NCI-H2081 treated with DMSO at 0.1 percent for 48 hours (cell line): ENCODE measurements around the gene TBATA.

Source experiments
- DNase-seq: peaks from one replicate; lab custom pipeline; 2025; lab: John Stamatoyannopoulos, UW

Gene TBATA

DNA sequence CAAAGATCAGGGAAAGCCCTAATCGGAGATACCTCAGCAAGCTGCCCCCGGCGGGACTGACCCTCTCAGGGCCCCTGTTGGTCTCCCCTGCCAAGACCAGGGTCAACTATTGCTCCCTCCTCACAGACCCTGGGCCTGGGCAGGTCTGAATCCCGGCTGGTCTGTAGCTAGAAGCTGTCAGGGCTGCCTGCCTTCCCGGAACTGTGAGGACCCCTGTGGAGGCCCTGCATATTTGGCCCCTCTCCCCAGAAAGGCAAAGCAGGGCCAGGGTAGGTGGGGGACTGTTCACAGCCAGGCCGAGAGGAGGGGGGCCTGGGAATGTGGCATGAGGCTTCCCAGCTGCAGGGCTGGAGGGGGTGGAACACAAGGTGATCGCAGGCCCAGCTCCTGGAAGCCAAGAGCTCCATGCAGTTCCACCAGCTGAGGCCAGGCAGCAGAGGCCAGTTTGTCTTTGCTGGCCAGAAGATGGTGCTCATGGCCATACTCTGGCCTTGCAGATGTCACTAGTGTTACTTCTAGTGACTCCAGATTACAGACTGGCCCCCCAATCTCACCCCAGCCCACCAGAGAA lies 24.1 kb downstream of the TBATA start:
- no peak for DNase-seq

DNA sequence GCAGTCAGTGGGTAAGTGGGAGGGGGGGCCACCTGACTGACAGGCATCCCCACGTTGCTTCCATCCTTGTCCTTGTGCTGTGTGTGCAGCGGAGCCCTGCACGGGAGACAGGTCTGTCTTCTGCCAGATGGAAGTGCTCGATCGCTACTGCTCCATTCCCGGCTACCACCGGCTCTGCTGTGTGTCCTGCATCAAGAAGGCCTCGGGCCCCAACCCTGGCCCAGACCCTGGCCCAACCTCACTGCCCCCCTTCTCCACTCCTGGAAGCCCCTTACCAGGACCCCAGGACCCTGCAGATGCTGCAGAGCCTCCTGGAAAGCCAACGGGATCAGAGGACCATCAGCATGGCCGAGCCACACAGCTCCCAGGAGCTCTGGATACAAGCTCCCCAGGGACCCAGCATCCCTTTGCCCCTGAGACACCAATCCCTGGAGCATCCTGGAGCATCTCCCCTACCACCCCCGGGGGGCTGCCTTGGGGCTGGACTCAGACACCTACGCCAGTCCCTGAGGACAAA lies 24.8 kb downstream of the TBATA start:
- DNase-seq, result no peak

- no peak for DNase-seq
Measured at GRCh38 chr10:70759781-70760180, 25.4 kb downstream of the TBATA start.

DNA sequence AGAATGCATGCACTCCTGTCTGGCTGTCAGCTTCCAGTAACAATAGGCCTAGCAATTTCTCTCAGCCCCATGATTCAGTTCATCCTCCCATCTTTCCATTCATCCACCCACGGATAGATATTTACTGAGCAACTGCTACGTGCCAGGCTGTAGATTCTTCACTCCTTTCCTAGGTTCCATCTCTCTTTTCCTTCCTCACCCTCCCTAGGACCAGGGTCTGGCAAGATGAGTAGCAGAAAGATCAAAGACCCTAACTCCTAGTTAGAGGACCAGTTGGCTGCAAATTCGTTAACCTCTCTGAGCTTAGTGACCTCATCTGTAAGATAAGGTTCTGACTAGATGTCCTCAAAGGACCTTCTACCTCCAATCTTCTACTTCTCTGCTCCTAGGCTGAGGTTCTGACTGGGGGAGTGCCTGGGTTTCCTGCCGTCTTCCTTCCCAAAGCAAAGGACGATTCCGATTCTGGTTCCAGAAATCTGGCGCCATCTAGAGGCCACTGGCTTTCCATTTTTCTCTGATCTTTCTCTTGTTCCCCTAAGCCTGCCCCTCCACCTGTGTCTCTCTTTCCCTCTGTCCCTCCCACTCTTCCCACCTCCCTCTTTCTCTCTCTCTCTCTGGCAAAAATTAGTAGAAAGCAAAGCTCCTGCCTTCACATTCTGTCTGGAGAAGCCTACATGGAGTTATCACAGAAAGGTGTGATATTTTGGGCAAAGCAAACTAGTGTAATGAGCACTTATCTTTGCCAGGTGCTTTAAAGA lies 26.2 kb downstream of the TBATA start:
- DNase-seq, result no peak

- no peak for DNase-seq
Measured at GRCh38 chr10:70757856-70758255, 27.3 kb downstream of the TBATA start.

DNA sequence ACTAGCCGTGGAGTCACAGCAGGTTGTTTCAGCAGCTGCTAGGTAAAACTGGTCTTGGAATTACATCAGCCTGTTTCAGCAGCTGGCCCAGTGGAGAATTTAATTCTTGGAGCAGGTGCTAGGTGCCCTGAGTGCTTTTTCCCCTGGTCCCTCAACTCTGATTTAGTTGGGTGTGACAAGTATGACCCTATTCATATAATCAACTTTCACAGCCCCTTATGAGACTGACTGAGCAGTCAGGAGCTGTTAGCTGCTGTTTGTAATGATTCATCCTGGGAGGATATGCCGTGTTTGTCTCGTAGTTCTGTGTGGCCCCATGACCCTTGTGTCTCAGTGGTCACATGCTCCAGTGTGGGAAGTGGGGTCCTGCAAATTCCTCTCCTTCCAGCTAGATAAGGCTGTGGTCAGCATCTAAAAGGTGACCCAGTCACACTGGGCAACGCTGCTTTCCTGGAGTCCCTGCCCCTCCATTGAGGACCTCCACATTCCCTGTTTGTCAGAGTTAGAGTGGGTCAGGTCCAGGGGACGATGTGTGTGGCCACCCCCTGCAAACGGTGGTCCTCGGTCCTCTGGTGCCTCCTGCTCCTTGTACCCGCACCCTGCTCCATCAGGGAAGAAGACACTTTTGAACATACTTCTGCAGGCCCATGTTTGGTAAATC lies 28.3 kb downstream of the TBATA start:
- no peak for DNase-seq

- no peak for DNase-seq
Measured at GRCh38 chr10:70753841-70754621, 31.1 kb downstream of the TBATA start.

DNA sequence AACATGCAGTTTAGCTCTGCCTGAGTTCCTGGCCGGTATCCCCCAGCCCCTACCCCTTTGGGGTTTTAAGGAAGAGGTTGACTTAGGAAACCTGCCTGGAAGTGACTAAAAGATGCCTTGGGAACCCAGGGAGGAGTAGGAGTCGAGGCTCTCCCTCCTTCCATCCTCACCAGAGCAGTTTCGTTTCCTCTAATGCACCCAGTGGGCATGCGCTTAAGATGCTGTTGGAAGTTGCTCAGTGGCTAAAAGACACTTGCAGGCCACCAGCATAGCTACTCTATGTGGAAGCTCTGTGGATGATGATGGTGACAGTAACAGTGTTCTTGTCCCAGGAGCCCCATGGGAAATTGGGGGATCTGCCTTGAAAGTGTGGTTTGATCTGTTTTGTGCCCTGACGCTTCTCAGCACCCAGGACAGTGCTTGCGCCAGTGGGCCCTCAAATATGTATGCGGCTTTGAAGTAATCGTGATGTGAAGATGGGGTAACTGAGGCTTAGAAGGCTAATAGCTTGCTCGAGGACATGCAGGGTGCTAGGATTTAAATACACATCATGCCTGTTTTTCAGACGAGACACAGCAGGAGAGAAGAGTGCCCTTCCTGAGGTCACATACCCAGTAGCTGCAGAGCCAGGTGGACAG lies 32.0 kb downstream of the TBATA start:
- no peak for DNase-seq

GRCh38 chr10:70752571-70752970 lies 32.6 kb downstream of the TBATA start:
- no peak for DNase-seq

- DNase-seq, result no peak
Measured at GRCh38 chr10:70751991-70752390, 33.2 kb downstream of the TBATA start.

- DNase-seq, result no peak
Measured at GRCh38 chr10:70751356-70751755, 33.8 kb downstream of the TBATA start.

DNA sequence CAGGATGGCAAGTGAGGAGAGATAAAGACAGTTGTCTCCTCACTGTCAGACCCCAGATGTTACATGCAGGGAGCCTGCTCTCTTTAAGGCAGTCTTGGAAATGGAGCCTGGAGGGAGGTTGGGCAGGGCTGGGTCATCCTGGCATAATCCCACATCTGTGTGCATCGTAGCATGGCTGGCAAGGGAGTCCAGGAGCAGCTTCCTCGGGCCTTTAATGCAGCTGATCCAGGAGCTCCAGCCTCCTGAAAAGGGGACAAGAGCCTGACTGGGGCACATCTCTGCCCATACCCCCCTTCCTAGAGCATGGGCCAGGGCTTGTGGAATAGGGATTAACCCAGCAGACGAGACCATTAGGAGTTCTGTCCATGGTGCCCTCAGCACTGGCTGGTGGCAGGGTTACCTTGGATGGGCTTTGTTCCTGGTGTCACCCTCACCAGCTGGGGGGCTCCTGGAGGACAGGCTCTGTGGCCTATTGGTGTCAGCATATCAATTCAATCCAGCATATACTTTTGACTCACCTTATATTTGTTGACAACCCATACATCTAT lies 34.9 kb downstream of the TBATA start:
- DNase-seq, result no peak

DNA sequence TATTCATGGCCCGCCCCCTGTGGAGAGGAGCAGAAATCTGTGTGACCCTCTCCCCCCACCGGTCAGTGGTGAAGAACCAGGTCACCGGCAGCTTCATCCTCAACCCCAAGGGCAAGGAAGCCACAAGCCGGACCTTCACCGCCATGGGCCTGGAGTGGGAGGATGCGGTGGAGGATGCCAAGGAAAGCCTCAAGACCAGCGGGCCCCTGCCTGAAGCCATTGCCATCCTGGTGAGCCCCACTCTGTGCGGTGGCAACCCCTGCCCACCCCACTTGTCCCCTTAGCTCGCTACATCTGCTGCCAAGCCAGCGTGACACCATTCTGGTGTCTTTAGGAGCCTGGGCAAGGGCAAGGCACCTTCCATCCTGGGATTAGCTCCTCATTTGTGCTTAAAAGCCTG lies 35.4 kb downstream of the TBATA start:
- no peak for DNase-seq

DNA sequence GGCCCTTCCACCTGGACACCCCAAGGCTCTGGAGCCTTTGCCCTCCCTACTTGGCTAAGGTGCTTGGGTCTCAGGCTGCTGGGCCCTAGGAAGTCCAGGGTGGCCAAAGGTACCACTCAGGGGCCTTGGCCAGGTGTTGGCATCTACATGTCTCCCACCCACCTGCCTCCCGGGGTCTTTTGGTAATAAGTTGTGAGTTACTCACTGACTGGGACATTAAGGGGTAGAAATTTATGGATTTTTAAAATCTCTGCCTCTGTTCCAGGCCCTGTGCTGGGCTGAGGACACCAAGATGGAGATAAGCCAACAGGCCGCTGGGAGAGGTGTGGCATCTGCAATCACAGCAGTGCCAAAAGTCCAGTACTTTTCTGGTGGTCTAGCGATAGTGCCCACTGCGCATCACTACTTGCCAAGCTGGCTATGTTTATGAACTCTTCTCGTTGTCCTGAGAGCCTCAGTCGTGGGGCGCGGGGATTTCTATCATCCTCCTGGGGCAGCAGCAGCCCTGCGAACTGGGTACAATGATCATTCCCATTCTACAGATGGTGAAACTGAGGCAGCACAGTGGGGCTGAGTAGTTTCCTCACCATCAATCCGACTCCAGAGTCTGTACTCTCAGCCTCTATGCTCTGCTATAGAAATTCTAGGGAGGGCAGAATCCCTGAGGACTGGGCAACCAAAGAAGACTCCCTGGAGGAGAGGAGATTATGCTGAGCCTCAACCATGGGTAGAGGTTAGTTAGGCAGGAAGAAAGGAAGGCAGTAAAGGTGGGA lies 36.2 kb downstream of the TBATA start:
- DNase-seq, result no peak

- DNase-seq, result no peak
Measured at GRCh38 chr10:70748305-70748704, 36.9 kb downstream of the TBATA start.

DNA sequence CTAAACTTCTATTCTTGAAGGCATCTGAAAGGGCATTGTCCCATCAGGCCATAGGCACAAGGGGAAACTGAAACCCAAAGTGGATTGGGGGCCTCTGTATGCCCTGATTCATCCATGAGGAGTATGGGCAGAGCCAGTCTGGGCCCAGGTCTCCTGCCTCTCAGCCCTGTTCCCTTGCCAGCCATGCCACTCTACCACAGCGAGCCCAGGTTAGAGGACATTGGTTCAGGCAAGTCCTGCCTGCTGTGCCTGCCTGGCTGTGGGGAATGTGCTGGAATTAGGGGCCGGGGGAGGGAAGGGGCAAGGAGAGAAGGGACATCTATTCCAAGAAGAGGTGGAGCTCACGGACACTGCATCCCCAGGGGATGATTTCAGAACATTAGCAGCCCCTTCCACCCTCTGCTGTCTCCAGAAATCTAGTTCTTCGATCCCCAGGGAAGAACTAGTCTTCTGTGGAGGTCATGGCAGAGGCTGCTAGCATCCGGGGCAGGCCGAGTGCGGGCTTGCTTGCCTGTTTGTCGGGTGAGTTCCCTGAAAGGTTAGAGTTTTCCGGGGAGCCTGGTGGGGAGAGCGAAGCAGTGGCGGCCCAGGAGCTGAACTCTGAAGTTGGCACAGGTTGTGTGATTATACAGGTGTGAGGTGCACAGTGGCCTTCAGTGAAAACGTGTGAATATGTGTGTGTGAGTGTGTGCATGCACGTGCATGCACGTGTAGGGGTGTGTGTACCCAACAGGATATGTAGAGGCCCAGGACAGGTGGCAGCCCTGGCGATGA lies 37.8 kb downstream of the TBATA start:
- DNase-seq, result no peak

DNA sequence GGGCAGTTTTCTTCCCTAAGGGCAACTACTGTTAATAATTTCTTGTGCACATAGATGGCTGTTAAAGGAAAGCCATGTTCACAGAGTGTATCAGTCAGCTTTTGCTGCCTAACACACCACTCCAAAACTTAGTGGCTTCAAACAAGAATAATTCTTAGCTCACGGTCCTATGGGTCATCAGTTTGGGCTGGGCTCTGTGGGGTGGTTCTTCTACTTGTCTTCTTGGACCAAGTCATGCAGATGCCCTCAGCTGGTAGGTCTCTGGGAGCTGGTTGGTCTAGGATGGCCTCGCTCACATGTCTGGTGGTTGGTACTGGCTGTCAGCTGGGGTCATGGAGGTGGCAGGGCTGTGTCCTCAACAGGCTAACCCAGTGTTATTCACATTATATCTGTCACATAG lies 39.6 kb downstream of the TBATA start:
- DNase-seq, result no peak

DNA sequence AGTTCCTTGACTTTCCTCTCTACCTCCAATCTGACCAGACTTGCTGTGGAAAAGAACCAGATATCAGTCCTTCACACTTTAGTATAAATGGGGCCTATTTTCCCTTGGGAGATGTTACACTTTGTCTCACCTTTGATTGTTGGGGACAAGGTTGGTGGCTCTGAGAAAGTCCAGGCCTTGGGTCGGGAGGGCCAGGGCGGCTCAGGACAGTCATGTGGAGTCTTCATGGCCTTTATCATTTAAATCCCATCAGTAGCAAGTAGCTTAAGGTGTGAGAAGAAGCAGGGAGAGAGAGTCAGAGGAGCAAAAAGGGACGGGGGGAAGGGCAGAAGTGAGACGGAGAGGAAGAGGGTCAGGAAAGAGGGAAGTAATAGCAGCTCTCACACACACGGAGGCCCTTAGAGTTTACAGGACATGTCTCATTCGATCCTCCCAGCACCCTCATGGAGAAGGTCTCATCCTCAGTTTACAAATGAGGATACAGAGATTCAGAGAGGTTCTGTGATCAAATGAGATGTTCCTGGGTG lies 40.5 kb downstream of the TBATA start:
- no peak for DNase-seq

DNA sequence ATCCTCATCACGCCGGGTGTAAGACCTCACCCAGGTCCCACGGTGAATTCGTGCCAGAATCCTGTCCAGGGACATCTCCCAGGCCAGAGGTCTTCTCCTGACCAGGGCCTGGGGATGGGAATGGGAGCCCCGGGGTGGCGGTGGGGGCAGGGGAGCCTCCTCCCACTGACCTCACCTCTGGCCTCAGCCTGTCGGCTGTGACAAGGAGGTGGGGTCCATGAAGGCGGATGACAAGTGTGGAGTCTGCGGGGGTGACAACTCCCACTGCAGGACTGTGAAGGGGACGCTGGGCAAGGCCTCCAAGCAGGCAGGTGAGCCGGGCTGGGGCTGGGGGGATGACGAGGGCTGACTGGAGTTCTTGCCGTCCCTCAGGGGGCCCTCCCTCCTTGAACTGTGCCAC lies 41.3 kb downstream of the TBATA start:
- no peak for DNase-seq

DNA sequence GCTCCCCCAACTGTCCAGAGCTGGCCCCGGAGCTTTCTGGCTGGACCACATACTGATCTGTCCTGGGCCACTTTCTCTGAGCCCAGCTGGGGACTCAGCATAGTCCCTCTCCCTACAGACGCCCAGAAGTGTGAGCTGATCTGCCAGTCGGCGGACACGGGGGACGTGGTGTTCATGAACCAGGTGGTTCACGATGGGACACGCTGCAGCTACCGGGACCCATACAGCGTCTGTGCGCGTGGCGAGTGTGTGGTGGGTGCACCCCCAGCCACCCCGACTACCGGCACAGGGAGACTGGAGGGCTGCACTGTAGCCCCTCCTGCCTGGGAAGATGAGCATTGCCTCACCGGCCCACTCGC lies 41.8 kb downstream of the TBATA start:
- no peak for DNase-seq
